ENCODE measurements around the gene BSND.

BSND gene

GRCh38 chr1:55048453-55049270, 49.9 kb downstream of the BSND start:
- Histone ChIP-seq H3K36me3 (ENCODE audit: insufficient read depth, low read length) (no peaks in the 10 kb centered on the region), H2AFZ (ENCODE audit: low read length) (no peak overlapping the region), H3K4me2 (ENCODE audit: low read length) (no peak overlapping the region), H4K20me1 (ENCODE audit: insufficient read depth, low read length) (no peaks in the 10 kb centered on the region), H3K9me2 (ENCODE audit: low read depth, low read length) (no peaks in the 10 kb centered on the region), H3K79me2 (ENCODE audit: insufficient read depth, low read length) (no peaks in the 10 kb centered on the region), H3K9ac (ENCODE audit: low read length) (no peak overlapping the region), H3K27ac (ENCODE audit: low read depth, low read length, poor library complexity, severe bottlenecking) (no peak overlapping the region), H3F3A (ENCODE audit: insufficient read depth, low read length) (no peaks in the 10 kb centered on the region), H3K9me3 (ENCODE audit: low read length) (no peaks in the 10 kb centered on the region), H3K4me3 (ENCODE audit: low read depth, low read length, poor library complexity, severe bottlenecking) (no peak overlapping the region), H3K27me3 (ENCODE audit: insufficient read depth, low read length) (no peaks in the 10 kb centered on the region), H3K4me1 (ENCODE audit: insufficient read depth, low read length, severe bottlenecking) (no peaks in the 10 kb centered on the region)
- no peak for TF ChIP-seq EZH2 (IDR thresholded peaks at IDR 0.05; ENCODE audit: borderline replicate concordance, low read length)
- TF ChIP-seq CTCF (IDR thresholded peaks at IDR 0.05; ENCODE audit: low read length): no peak

GRCh38 chr1:55049271-55049913, 50.7 kb downstream of the BSND start:
- H3K36me3 ChIP-seq (ENCODE audit: insufficient read depth, low read length): no peaks in the 10 kb centered on the region
- no peaks in the 10 kb centered on the region for H3F3A ChIP-seq (ENCODE audit: insufficient read depth, low read length)
- no peak overlapping the region for H3K4me3 ChIP-seq (ENCODE audit: low read depth, low read length, poor library complexity, severe bottlenecking)
- no peaks in the 10 kb centered on the region for H3K27me3 ChIP-seq (ENCODE audit: insufficient read depth, low read length)
- no peak overlapping the region for H2AFZ ChIP-seq (ENCODE audit: low read length)
- TF ChIP-seq CTCF (IDR thresholded peaks at IDR 0.05; ENCODE audit: low read length) (no peak), EZH2 (IDR thresholded peaks at IDR 0.05; ENCODE audit: borderline replicate concordance, low read length) (no peak)
- H4K20me1 ChIP-seq (ENCODE audit: insufficient read depth, low read length): no peaks in the 10 kb centered on the region
- no peaks in the 10 kb centered on the region for H3K79me2 ChIP-seq (ENCODE audit: insufficient read depth, low read length)
- H3K9me2 ChIP-seq (ENCODE audit: low read depth, low read length): no peaks in the 10 kb centered on the region
- H3K9ac ChIP-seq (ENCODE audit: low read length): no peak overlapping the region
- H3K4me2 ChIP-seq (ENCODE audit: low read length): no peak overlapping the region
- H3K4me1 ChIP-seq (ENCODE audit: insufficient read depth, low read length, severe bottlenecking): no peaks in the 10 kb centered on the region
- no peak overlapping the region for H3K27ac ChIP-seq (ENCODE audit: low read depth, low read length, poor library complexity, severe bottlenecking)
- no peaks in the 10 kb centered on the region for H3K9me3 ChIP-seq (ENCODE audit: low read length)

- Histone ChIP-seq H4K20me1 (ENCODE audit: insufficient read depth, low read length) (no peaks in the 10 kb centered on the region), H3K4me1 (ENCODE audit: insufficient read depth, low read length, severe bottlenecking) (no peaks in the 10 kb centered on the region), H3K4me3 (ENCODE audit: low read depth, low read length, poor library complexity, severe bottlenecking) (no peak overlapping the region), H3K27me3 (ENCODE audit: insufficient read depth, low read length) (no peaks in the 10 kb centered on the region), H3K27ac (ENCODE audit: low read depth, low read length, poor library complexity, severe bottlenecking) (no peak overlapping the region), H3K4me2 (ENCODE audit: low read length) (no peak overlapping the region), H3K36me3 (ENCODE audit: insufficient read depth, low read length) (no peaks in the 10 kb centered on the region), H3K9ac (ENCODE audit: low read length) (no peak overlapping the region), H3F3A (ENCODE audit: insufficient read depth, low read length) (no peaks in the 10 kb centered on the region), H2AFZ (ENCODE audit: low read length) (no peak overlapping the region), H3K9me3 (ENCODE audit: low read length) (no peaks in the 10 kb centered on the region), H3K9me2 (ENCODE audit: low read depth, low read length) (no peaks in the 10 kb centered on the region), H3K79me2 (ENCODE audit: insufficient read depth, low read length) (no peaks in the 10 kb centered on the region)
- no peak for TF ChIP-seq CTCF (IDR thresholded peaks at IDR 0.05; ENCODE audit: low read length)
- TF ChIP-seq EZH2 (IDR thresholded peaks at IDR 0.05; ENCODE audit: borderline replicate concordance, low read length): no peak
Measured at GRCh38 chr1:55049914-55050278, 51.2 kb downstream of the BSND start.
